ENCODE measurements around the gene CD2AP.

The CD2AP gene

GRCh38 chr6:47581591-47581990 lies 104.0 kb downstream of the CD2AP start:
- TF ChIP-seq FOXP2 (optimal IDR thresholded peaks at IDR 0.05; ENCODE audit: borderline replicate concordance, extremely low read depth, extremely low read length, insufficient read depth): no peak
- no peak for TF ChIP-seq SIN3A (IDR thresholded peaks at IDR 0.05; ENCODE audit: borderline replicate concordance, insufficient read depth, low read length)
- no peak for TF ChIP-seq POLR2AphosphoS5 (IDR thresholded peaks at IDR 0.05; ENCODE audit: low read depth, low read length)
- TF ChIP-seq TAF1 (IDR thresholded peaks at IDR 0.05; ENCODE audit: borderline replicate concordance, insufficient read depth, low read length): no peak
- TF ChIP-seq, protein P1, sequence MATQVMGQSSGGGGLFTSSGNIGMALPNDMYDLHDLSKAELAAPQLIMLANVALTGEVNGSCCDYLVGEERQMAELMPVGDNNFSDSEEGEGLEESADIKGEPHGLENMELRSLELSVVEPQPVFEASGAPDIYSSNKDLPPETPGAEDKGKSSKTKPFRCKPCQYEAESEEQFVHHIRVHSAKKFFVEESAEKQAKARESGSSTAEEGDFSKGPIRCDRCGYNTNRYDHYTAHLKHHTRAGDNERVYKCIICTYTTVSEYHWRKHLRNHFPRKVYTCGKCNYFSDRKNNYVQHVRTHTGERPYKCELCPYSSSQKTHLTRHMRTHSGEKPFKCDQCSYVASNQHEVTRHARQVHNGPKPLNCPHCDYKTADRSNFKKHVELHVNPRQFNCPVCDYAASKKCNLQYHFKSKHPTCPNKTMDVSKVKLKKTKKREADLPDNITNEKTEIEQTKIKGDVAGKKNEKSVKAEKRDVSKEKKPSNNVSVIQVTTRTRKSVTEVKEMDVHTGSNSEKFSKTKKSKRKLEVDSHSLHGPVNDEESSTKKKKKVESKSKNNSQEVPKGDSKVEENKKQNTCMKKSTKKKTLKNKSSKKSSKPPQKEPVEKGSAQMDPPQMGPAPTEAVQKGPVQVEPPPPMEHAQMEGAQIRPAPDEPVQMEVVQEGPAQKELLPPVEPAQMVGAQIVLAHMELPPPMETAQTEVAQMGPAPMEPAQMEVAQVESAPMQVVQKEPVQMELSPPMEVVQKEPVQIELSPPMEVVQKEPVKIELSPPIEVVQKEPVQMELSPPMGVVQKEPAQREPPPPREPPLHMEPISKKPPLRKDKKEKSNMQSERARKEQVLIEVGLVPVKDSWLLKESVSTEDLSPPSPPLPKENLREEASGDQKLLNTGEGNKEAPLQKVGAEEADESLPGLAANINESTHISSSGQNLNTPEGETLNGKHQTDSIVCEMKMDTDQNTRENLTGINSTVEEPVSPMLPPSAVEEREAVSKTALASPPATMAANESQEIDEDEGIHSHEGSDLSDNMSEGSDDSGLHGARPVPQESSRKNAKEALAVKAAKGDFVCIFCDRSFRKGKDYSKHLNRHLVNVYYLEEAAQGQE (IDR thresholded peaks at IDR 0.05; ENCODE audit: insufficient read depth in 1 of 2, low read depth in 2 of 2, low read length in 2 of 2): no peak

DNA sequence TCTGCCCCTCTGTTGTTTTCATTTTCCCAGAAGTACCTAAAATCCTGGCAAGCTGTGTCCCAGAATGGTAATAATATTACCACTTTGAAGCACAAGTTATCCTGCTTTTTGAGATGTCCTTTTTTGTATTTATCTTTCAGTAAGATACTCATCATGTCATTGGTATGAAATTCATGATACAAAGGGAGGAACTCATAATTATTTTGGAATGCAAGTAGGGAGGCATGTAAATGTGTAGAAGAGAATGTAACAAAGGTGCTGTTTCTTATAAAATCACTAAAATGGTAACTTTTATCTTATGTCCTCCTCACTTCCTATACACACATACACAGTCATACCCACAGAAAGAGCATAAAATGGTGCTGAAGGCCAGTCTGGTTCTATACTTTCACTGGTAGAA lies 109.9 kb downstream of the CD2AP start:
- TF ChIP-seq SIN3A (IDR thresholded peaks at IDR 0.05; ENCODE audit: borderline replicate concordance, insufficient read depth, low read length) (no peak), FOXP2 (optimal IDR thresholded peaks at IDR 0.05; ENCODE audit: borderline replicate concordance, extremely low read depth, extremely low read length, insufficient read depth) (no peak), TAF1 (IDR thresholded peaks at IDR 0.05; ENCODE audit: borderline replicate concordance, insufficient read depth, low read length) (no peak), POLR2AphosphoS5 (IDR thresholded peaks at IDR 0.05; ENCODE audit: low read depth, low read length) (no peak)
- TF ChIP-seq, protein P1 (IDR thresholded peaks at IDR 0.05; ENCODE audit: insufficient read depth in 1 of 2, low read depth in 2 of 2, low read length in 2 of 2): no peak

- TF ChIP-seq FOXP2 (optimal IDR thresholded peaks at IDR 0.05; ENCODE audit: borderline replicate concordance, extremely low read depth, extremely low read length, insufficient read depth) (no peak), POLR2AphosphoS5 (IDR thresholded peaks at IDR 0.05; ENCODE audit: low read depth, low read length) (no peak; the same call in 1 of the 2 replicates), SIN3A (IDR thresholded peaks at IDR 0.05; ENCODE audit: borderline replicate concordance, insufficient read depth, low read length) (no peak), TAF1 (IDR thresholded peaks at IDR 0.05; ENCODE audit: borderline replicate concordance, insufficient read depth, low read length) (no peak)
- TF ChIP-seq, protein P1 (IDR thresholded peaks at IDR 0.05; ENCODE audit: insufficient read depth in 1 of 2, low read depth in 2 of 2, low read length in 2 of 2): no peak
Observed at GRCh38 chr6:47592131-47592840, 114.7 kb downstream of the CD2AP start.

- TF ChIP-seq SIN3A (IDR thresholded peaks at IDR 0.05; ENCODE audit: borderline replicate concordance, insufficient read depth, low read length) (no peak), POLR2AphosphoS5 (IDR thresholded peaks at IDR 0.05; ENCODE audit: low read depth, low read length) (no peak), FOXP2 (optimal IDR thresholded peaks at IDR 0.05; ENCODE audit: borderline replicate concordance, extremely low read depth, extremely low read length, insufficient read depth) (no peak), TAF1 (IDR thresholded peaks at IDR 0.05; ENCODE audit: borderline replicate concordance, insufficient read depth, low read length) (no peak)
- TF ChIP-seq, protein P1 (IDR thresholded peaks at IDR 0.05; ENCODE audit: insufficient read depth in 1 of 2, low read depth in 2 of 2, low read length in 2 of 2): no peak
Observed at GRCh38 chr6:47593979-47594378, 116.4 kb downstream of the CD2AP start.

All from PFSK-1 (cell line).